GM23338 (cell line): ENCODE results near the gene RHOBTB3. TPM values are rescaled to one million over a fixed set of nuclear protein-coding genes. Genes with fewer than 3 reads are reported as not detected.

Source experiments
- ATAC-seq: fragments of 200-7000 bp; cut with Tn5 transposase; 3 replicates; pipeline ENCODE4 v1.9.1; 2020
- DNase-seq: peaks from one replicate; pipeline ENCODE4 v3.0.0-alpha.2; 2015; ENCODE audit warnings: low spot score
- H2AFZ ChIP-seq: fragments of 200-600 bp; sonication (generic); 2 replicates; pipeline ENCODE4 v1.8.0; 2016; ENCODE audit warnings: antibody characterized with exemption, mild to moderate bottlenecking, moderate library complexity
- H3F3A ChIP-seq: fragments of 200-600 bp; sonication (generic); replicated peaks from 2 replicates; pipeline ENCODE4 v1.8.0; 2017; ENCODE audit warnings: antibody characterized with exemption, mixed run types, low read depth
- H3K27ac ChIP-seq: fragments of 200-600 bp; sonication (generic); 2 replicates; pipeline ENCODE4 v1.6.1; 2016; ENCODE audit warnings: low read depth
- H3K27me3 ChIP-seq: fragments of 200-600 bp; sonication (generic); 2 replicates; pipeline ENCODE4 v1.8.0; 2016; ENCODE audit warnings: mild to moderate bottlenecking, mixed run types, moderate library complexity; ENCODE audit not compliant: insufficient read depth
- H3K36me3 ChIP-seq: fragments of 200-600 bp; sonication (generic); 2 replicates; pipeline ENCODE4 v1.8.0; 2016; ENCODE audit warnings: mild to moderate bottlenecking; ENCODE audit not compliant: insufficient read depth
- H3K4me1 ChIP-seq: fragments of 200-600 bp; sonication (generic); 2 replicates; pipeline ENCODE4 v1.8.0; 2016; ENCODE audit warnings: mild to moderate bottlenecking, moderate library complexity; ENCODE audit not compliant: insufficient read depth
- H3K4me2 ChIP-seq: fragments of 200-600 bp; sonication (generic); 2 replicates; pipeline ENCODE4 v1.7.1; 2017; ENCODE audit warnings: mixed run types
- H3K4me3 ChIP-seq: fragments of 200-600 bp; sonication (generic); 2 replicates; pipeline ENCODE4 v1.6.1; 2016; ENCODE audit warnings: mixed run types
- H3K79me2 ChIP-seq: fragments of 200-600 bp; sonication (generic); replicated peaks from 2 replicates; pipeline ENCODE4 v1.8.0; 2017; ENCODE audit warnings: mild to moderate bottlenecking; ENCODE audit not compliant: insufficient read depth
- H3K9me2 ChIP-seq: fragments of 200-600 bp; sonication (generic); 2 replicates; pipeline ENCODE4 v1.8.0; 2017; ENCODE audit not compliant: insufficient read depth
- H4K20me1 ChIP-seq: fragments of 200-600 bp; sonication (generic); replicated peaks from 2 replicates; pipeline ENCODE4 v1.8.0; 2017; ENCODE audit warnings: mild to moderate bottlenecking; ENCODE audit not compliant: insufficient read depth
- H3K27ac Mint-ChIP-seq: 2 replicates; pipeline ENCODE4 v1.8.0; 2020; ENCODE audit warnings: inconsistent platforms, mild to moderate bottlenecking, moderate library complexity, mixed read lengths
- H3K27me3 Mint-ChIP-seq: 3 replicates; pipeline ENCODE4 v1.8.0; 2022; ENCODE audit warnings: low read depth, mild to moderate bottlenecking, moderate library complexity, mixed read lengths, inconsistent platforms; ENCODE audit not compliant: insufficient read depth, poor library complexity
- H3K36me3 Mint-ChIP-seq: 3 replicates; pipeline ENCODE4 v1.8.0; 2021; ENCODE audit warnings: low read depth, mild to moderate bottlenecking, inconsistent platforms, moderate library complexity, mixed read lengths
- H3K4me1 Mint-ChIP-seq: 3 replicates; pipeline ENCODE4 v1.8.0; 2020; ENCODE audit warnings: mild to moderate bottlenecking, inconsistent platforms, mixed read lengths
- H3K4me3 Mint-ChIP-seq: 3 replicates; pipeline ENCODE4 v1.8.0; 2021; ENCODE audit warnings: moderate library complexity, mild to moderate bottlenecking, inconsistent platforms, mixed read lengths
- H3K9me3 Mint-ChIP-seq: 3 replicates; pipeline ENCODE4 v1.8.0; 2020; ENCODE audit warnings: moderate library complexity, mild to moderate bottlenecking, inconsistent platforms, mixed read lengths
- EZH2 ChIP-seq: fragments of 200-600 bp; sonication (generic); IDR thresholded peaks from one replicate; pipeline ENCODE4 v1.8.0; 2017; ENCODE audit warnings: antibody characterized with exemption, mild to moderate bottlenecking, low read depth; ENCODE audit not compliant: unreplicated experiment
- EZH2phosphoT487 ChIP-seq: fragments of 200-600 bp; sonication (generic); IDR thresholded peaks from one replicate; pipeline ENCODE4 v1.8.1; 2018; ENCODE audit warnings: antibody characterized with exemption; ENCODE audit not compliant: unreplicated experiment
- JUNB ChIP-seq: IDR thresholded peaks from one replicate; pipeline ENCODE4 v1.6.1; 2016; ENCODE audit warnings: antibody characterized with exemption; ENCODE audit not compliant: unreplicated experiment
- NANOG ChIP-seq: IDR thresholded peaks from 2 replicates; pipeline ENCODE4 v1.6.1; 2016; ENCODE audit warnings: antibody characterized with exemption, borderline replicate concordance
- POLR2AphosphoS5 ChIP-seq: IDR thresholded peaks from 2 replicates; pipeline ENCODE4 v1.6.1; 2016; ENCODE audit warnings: antibody characterized with exemption, low read depth
- REST ChIP-seq: IDR thresholded peaks from one replicate; pipeline ENCODE4 v1.6.1; 2018; ENCODE audit warnings: antibody characterized with exemption; ENCODE audit not compliant: unreplicated experiment
- STAT1 ChIP-seq: IDR thresholded peaks from one replicate; pipeline ENCODE4 v1.6.1; 2016; ENCODE audit warnings: antibody characterized with exemption; ENCODE audit not compliant: unreplicated experiment
- ZNF114 ChIP-seq: fragments of 250-450 bp; sonication (Bioruptor Pico); IDR thresholded peaks from 2 replicates; pipeline ENCODE4 v1.5.0; 2020; ENCODE audit warnings: mild to moderate bottlenecking, moderate library complexity
- ZNF331 ChIP-seq: fragments of 250-450 bp; sonication (Bioruptor Pico); IDR thresholded peaks from 2 replicates; pipeline ENCODE4 v1.5.0; 2020; ENCODE audit warnings: low read depth, mild to moderate bottlenecking, moderate library complexity
- polyA plus RNA-seq: library from polyadenylated mRNA; unstranded; fragments of >200 nt; fragmentation: Nextera tagmentation; extraction: Ambion mirVana; gene quantifications from 2 replicates; pipeline ENCODE4 v1.2.1, GENCODE V29; 2016
- total RNA-seq: library from RNA; depleted of rRNA; stranded (reverse); fragments of >200 nt; shearing (Covaris generic); gene quantifications from 2 replicates; pipeline ENCODE4 v1.2.3, GENCODE V29; 2014
- TF ChIP-seq, protein P1 (sequence below), 2 experiments: fragments of 200-600 bp in 1 of 2; sonication (generic) in 1 of 2; conservative IDR thresholded peaks; 2 replicates each; pipeline versions ENCODE4 v1.5.1 to v1.6.1; 2016 to 2017; ENCODE audit warnings: antibody characterized with exemption in 2 of 2, low read depth in 2 of 2, mild to moderate bottlenecking in 2 of 2, moderate library complexity in 1 of 2
- TF ChIP-seq, protein P2 (sequence below): IDR thresholded peaks from 2 replicates; pipeline ENCODE4 v1.6.1; 2016; ENCODE audit warnings: antibody characterized with exemption

The RHOBTB3 gene
- total and polyA plus RNA-seq, 2 experiments from 2014 or later = 10.0 to 13.4 TPM

DNA sequence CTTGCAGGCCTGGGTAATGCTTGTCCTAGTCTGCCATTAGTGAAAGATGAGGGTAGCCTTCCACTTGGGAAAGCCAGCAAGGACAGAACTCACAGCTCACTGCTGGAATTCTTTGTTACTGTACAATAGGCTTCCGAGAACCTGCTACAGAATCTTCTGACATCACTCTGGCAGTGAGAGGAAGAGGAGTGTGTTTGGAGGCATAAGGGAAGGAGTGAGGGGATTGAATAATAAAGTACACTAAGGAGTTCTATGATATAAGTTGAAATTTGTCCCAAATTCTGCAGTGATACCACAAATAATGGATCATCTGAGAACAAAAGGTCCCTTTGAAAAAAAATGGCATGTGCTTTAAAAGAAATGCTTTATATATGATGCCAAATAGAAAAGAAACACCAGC lies 48.2 kb upstream of the RHOBTB3 start, which contains the start of gene SPATA9:
TSS of gene SPATA9 (minus strand) at position 101 of the 400 bp plus-strand sequence. CDS start 137 bp downstream, outside the sequence.
- Histone ChIP-seq H3K9me2 (peaks cover 6% of the 10 kb centered on the region; the same call in 1 of the 2 replicates), H3K4me3 (no peak within 1 kb of the TSS), H3K36me3 (no peaks in the 10 kb centered on the region), H3K27ac (no peak within 1 kb of the TSS), H3K4me1 (peaks cover 12% of the 10 kb centered on the region; the same call in 1 of the 2 replicates), H3K79me2 (no peaks in the 10 kb centered on the region), H3K27me3 (no peaks in the 10 kb centered on the region), H2AFZ (peak within 1 kb of the TSS; percentile 40; the same call in 1 of the 2 replicates), H3K4me2 (no peak within 1 kb of the TSS), H3F3A (no peaks in the 10 kb centered on the region), H4K20me1 (no peaks in the 10 kb centered on the region)
- Mint-ChIP-seq H3K4me1 (peaks cover 11% of the 10 kb centered on the region), H3K27me3 (peaks cover 2% of the 10 kb centered on the region), H3K4me3 (no peak within 1 kb of the TSS), H3K9me3 (no peaks in the 10 kb centered on the region), H3K36me3 (no peaks in the 10 kb centered on the region), H3K27ac (no peak within 1 kb of the TSS)
- ATAC-seq (no peak), DNase-seq (no peak)
- no peak for TF ChIP-seq EZH2
- TF ChIP-seq, protein P1, sequence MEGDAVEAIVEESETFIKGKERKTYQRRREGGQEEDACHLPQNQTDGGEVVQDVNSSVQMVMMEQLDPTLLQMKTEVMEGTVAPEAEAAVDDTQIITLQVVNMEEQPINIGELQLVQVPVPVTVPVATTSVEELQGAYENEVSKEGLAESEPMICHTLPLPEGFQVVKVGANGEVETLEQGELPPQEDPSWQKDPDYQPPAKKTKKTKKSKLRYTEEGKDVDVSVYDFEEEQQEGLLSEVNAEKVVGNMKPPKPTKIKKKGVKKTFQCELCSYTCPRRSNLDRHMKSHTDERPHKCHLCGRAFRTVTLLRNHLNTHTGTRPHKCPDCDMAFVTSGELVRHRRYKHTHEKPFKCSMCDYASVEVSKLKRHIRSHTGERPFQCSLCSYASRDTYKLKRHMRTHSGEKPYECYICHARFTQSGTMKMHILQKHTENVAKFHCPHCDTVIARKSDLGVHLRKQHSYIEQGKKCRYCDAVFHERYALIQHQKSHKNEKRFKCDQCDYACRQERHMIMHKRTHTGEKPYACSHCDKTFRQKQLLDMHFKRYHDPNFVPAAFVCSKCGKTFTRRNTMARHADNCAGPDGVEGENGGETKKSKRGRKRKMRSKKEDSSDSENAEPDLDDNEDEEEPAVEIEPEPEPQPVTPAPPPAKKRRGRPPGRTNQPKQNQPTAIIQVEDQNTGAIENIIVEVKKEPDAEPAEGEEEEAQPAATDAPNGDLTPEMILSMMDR (conservative IDR thresholded peaks at IDR 0.05; ENCODE audit: low read depth in 2 of 2) = no peak
- TF ChIP-seq JUNB = no peak
- TF ChIP-seq, protein P2, sequence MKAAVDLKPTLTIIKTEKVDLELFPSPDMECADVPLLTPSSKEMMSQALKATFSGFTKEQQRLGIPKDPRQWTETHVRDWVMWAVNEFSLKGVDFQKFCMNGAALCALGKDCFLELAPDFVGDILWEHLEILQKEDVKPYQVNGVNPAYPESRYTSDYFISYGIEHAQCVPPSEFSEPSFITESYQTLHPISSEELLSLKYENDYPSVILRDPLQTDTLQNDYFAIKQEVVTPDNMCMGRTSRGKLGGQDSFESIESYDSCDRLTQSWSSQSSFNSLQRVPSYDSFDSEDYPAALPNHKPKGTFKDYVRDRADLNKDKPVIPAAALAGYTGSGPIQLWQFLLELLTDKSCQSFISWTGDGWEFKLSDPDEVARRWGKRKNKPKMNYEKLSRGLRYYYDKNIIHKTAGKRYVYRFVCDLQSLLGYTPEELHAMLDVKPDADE = no peak
- TF ChIP-seq STAT1 = no peak
- no peak for TF ChIP-seq EZH2phosphoT487
- no peak for TF ChIP-seq ZNF331 (CRISPR knock-in tag)
- no peak for TF ChIP-seq ZNF114
- TF ChIP-seq REST = no peak

DNA sequence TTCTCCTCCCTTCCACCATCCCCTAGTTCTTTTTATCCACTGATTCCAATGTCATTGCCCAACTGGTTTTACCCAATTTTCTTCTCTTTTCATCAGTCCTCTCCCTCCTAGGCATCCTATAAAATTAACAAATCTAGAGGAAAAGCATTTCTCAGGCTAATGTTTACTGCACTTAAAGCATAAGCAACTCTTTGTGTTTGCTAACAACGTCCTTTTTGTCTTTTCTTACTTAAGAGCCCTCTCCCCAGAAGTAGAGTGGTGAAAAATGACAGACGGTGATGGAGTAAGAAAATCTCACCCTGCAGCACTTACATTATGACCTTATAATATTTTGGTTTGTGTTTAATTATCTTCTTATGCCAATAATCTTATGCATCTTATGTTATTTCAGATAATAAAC lies 46.8 kb upstream of the RHOBTB3 start:
- H2AFZ ChIP-seq = no peak overlapping the region
- no peaks in the 10 kb centered on the region for H3K79me2 ChIP-seq
- H3K4me1 Mint-ChIP-seq = peaks cover 11% of the 10 kb centered on the region
- H3K9me3 Mint-ChIP-seq = no peaks in the 10 kb centered on the region; the same call in 2 of the 3 replicates
- H3K4me3 Mint-ChIP-seq = no peak overlapping the region
- H3K36me3 ChIP-seq = no peaks in the 10 kb centered on the region
- no peaks in the 10 kb centered on the region for H4K20me1 ChIP-seq
- DNase-seq (no peak), ATAC-seq (no peak)
- no peaks in the 10 kb centered on the region for H3K27me3 ChIP-seq
- H3K27ac ChIP-seq = no peak overlapping the region
- no peaks in the 10 kb centered on the region for H3F3A ChIP-seq
- H3K4me3 ChIP-seq = no peak overlapping the region
- no peak overlapping the region for H3K4me2 ChIP-seq
- H3K36me3 Mint-ChIP-seq = no peaks in the 10 kb centered on the region
- peaks cover 12% of the 10 kb centered on the region; the same call in 1 of the 2 replicates for H3K4me1 ChIP-seq
- 0 out of 2 replicates have a peak, but pooled peaks cover under 1% of the 10 kb centered on the region for H3K9me2 ChIP-seq
- H3K27ac Mint-ChIP-seq = no peak overlapping the region
- H3K27me3 Mint-ChIP-seq = peaks cover 2% of the 10 kb centered on the region
- TF ChIP-seq REST (no peak), ZNF331 (CRISPR knock-in tag) (no peak), NANOG (no peak), ZNF114 (no peak), POLR2AphosphoS5 (no peak)
- TF ChIP-seq, protein P2 = no peak
